Measurements from ENCODE around the gene ZNF845.
"Not testable (repeated sequence)": the region's sequence is repeated elsewhere in the genome, so short reads cannot be mapped to it uniquely, and the experiment has no call there.

ZNF845 gene

GRCh38 chr19:53311044-53311443 lies 22.5 kb upstream of the ZNF845 start:
- H3K4me3 ChIP-seq (ENCODE audit: low read depth, low read length) = no peak overlapping the region
- DNase-seq (ENCODE audit: low read depth) = no peak
- TF ChIP-seq CTCF (IDR thresholded peaks at IDR 0.05; ENCODE audit: low read depth, low read length, missing control alignments) = no peak

- no peak for TF ChIP-seq CTCF (IDR thresholded peaks at IDR 0.05; ENCODE audit: low read depth, low read length, missing control alignments)
- DNase-seq (ENCODE audit: low read depth) = no peak
- no peak overlapping the region for H3K4me3 ChIP-seq (ENCODE audit: low read depth, low read length)
Measured at GRCh38 chr19:53311897-53312296, 21.7 kb upstream of the ZNF845 start.

- no peak for TF ChIP-seq CTCF (IDR thresholded peaks at IDR 0.05; ENCODE audit: low read depth, low read length, missing control alignments)
- no peak overlapping the region for H3K4me3 ChIP-seq (ENCODE audit: low read depth, low read length)
- DNase-seq (ENCODE audit: low read depth) = no peak
Measured at GRCh38 chr19:53328967-53329366, 4.6 kb upstream of the ZNF845 start.

GRCh38 chr19:53332484-53332883 lies 1.1 kb upstream of the ZNF845 start:
- no peak overlapping the region for H3K4me3 ChIP-seq (ENCODE audit: low read depth, low read length)
- no peak for DNase-seq (ENCODE audit: low read depth)
- no peak for TF ChIP-seq CTCF (IDR thresholded peaks at IDR 0.05; ENCODE audit: low read depth, low read length, missing control alignments)

GRCh38 chr19:53333066-53333462 lies 485 bp upstream of the ZNF845 start:
- TF ChIP-seq CTCF (IDR thresholded peaks at IDR 0.05; ENCODE audit: low read depth, low read length, missing control alignments) = no peak
- DNase-seq (ENCODE audit: low read depth) = no peak
- peak overlapping the region; percentile 64 for H3K4me3 ChIP-seq (ENCODE audit: low read depth, low read length)

- not testable (repeated sequence) for DNase-seq (ENCODE audit: low read depth); H3K4me3 ChIP-seq (ENCODE audit: low read depth, low read length)
Measured at GRCh38 chr19:53344403-53344802, 10.9 kb downstream of the ZNF845 start.

- DNase-seq (ENCODE audit: low read depth) = no peak
- no peak overlapping the region for H3K4me3 ChIP-seq (ENCODE audit: low read depth, low read length)
- TF ChIP-seq CTCF (IDR thresholded peaks at IDR 0.05; ENCODE audit: low read depth, low read length, missing control alignments) = no peak
Measured at GRCh38 chr19:53355739-53356138, 22.2 kb downstream of the ZNF845 start.

Measured in GM12864 (cell line).